Measurements from ENCODE around the gene MAP3K4.

DNA sequence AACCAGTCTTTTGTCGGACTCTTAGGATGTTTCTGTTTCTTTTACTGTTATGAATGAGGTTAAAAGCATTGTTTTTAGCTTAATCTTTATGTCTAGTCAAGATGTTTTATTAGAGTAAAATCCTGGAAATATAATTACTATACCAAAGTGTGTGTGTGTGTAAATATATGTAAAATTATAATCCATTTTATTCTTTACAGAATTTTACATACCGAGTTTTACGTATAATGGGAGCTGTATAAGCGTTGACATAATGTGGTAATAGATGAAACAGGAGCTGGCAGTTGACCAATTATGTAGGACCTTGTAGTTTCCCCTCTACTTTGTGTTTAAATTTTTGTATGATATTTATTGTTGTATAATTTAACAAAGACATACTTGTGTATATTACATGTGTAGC, 16.7 kb downstream of the MAP3K4 start:
- no peak for TF ChIP-seq POLR2A (IDR thresholded peaks at IDR 0.05)
- TF ChIP-seq, protein P1, sequence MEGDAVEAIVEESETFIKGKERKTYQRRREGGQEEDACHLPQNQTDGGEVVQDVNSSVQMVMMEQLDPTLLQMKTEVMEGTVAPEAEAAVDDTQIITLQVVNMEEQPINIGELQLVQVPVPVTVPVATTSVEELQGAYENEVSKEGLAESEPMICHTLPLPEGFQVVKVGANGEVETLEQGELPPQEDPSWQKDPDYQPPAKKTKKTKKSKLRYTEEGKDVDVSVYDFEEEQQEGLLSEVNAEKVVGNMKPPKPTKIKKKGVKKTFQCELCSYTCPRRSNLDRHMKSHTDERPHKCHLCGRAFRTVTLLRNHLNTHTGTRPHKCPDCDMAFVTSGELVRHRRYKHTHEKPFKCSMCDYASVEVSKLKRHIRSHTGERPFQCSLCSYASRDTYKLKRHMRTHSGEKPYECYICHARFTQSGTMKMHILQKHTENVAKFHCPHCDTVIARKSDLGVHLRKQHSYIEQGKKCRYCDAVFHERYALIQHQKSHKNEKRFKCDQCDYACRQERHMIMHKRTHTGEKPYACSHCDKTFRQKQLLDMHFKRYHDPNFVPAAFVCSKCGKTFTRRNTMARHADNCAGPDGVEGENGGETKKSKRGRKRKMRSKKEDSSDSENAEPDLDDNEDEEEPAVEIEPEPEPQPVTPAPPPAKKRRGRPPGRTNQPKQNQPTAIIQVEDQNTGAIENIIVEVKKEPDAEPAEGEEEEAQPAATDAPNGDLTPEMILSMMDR (IDR thresholded peaks at IDR 0.05): no peak
